H9 (cell line): Measurements from ENCODE around the gene ACSM2B. TPM values are rescaled to one million over a fixed set of nuclear protein-coding genes. Genes with fewer than 3 reads are reported as not detected.

ENCODE experiments used
- DNase-seq: peaks from one replicate; pipeline ENCODE4 v3.0.0-alpha.2; 2017
- H2AFZ ChIP-seq: one replicate; pipeline ENCODE4 v1.6.1; 2013; ENCODE audit warnings: mild to moderate bottlenecking, low read length, control low read depth, moderate library complexity
- H2AK5ac ChIP-seq: 2 replicates; pipeline ENCODE4 v1.6.1; 2013; ENCODE audit warnings: low read length, control low read depth, mixed read lengths; ENCODE audit not compliant: insufficient read length
- H2BK120ac ChIP-seq: one replicate; pipeline ENCODE4 v1.6.1; 2013; ENCODE audit warnings: low read depth, mild to moderate bottlenecking, low read length, control low read depth, inconsistent platforms; ENCODE audit not compliant: poor library complexity, severe bottlenecking
- H2BK12ac ChIP-seq: 2 replicates; pipeline ENCODE4 v1.6.1; 2013; ENCODE audit warnings: low read length, control low read depth, mixed read lengths, low read depth; ENCODE audit not compliant: insufficient read length
- H2BK15ac ChIP-seq: 2 replicates; pipeline ENCODE4 v1.6.1; 2013; ENCODE audit warnings: low read depth, low read length, control low read depth
- H2BK20ac ChIP-seq: one replicate; pipeline ENCODE4 v1.6.1; 2013; ENCODE audit warnings: low read depth, mild to moderate bottlenecking, low read length, control low read depth, inconsistent platforms; ENCODE audit not compliant: poor library complexity, severe bottlenecking
- H2BK5ac ChIP-seq: 2 replicates; pipeline ENCODE4 v1.6.1; 2013; ENCODE audit warnings: low read length, control low read depth, mixed read lengths; ENCODE audit not compliant: insufficient read length
- H3K14ac ChIP-seq: 2 replicates; pipeline ENCODE4 v1.6.1; 2013; ENCODE audit warnings: low read length, control low read depth; ENCODE audit not compliant: insufficient read depth
- H3K18ac ChIP-seq: 2 replicates; pipeline ENCODE4 v1.6.1; 2013; ENCODE audit warnings: low read depth, mild to moderate bottlenecking, mixed read lengths, low read length, control low read depth; ENCODE audit not compliant: insufficient read length
- H3K23ac ChIP-seq: 2 replicates; pipeline ENCODE4 v1.6.1; 2013; ENCODE audit warnings: low read length, control low read depth, mixed read lengths, low read depth; ENCODE audit not compliant: insufficient read length
- H3K23me2 ChIP-seq: 2 replicates; pipeline ENCODE4 v1.6.1; 2013; ENCODE audit warnings: low read depth, mild to moderate bottlenecking, mixed read lengths, low read length, control low read depth; ENCODE audit not compliant: insufficient read length, poor library complexity, severe bottlenecking
- H3K27ac ChIP-seq: 2 replicates; pipeline ENCODE4 v1.5.1; 2013; ENCODE audit warnings: low read length, control low read depth, mixed read lengths, low read depth; ENCODE audit not compliant: insufficient read length
- H3K27me3 ChIP-seq: 2 replicates; pipeline ENCODE4 v1.6.1; 2013; ENCODE audit warnings: low read length, control low read depth, inconsistent platforms; ENCODE audit not compliant: insufficient read depth
- H3K4ac ChIP-seq: 2 replicates; pipeline ENCODE4 v1.6.1; 2013; ENCODE audit warnings: low read depth, mild to moderate bottlenecking, control low read depth, inconsistent platforms, low read length, moderate library complexity
- H3K4me1 ChIP-seq: 2 replicates; pipeline ENCODE4 v1.6.1; 2013; ENCODE audit warnings: low read length, control low read depth, inconsistent platforms; ENCODE audit not compliant: insufficient read depth
- H3K4me2 ChIP-seq: 2 replicates; pipeline ENCODE4 v1.6.1; 2013; ENCODE audit warnings: low read length, control low read depth, mixed read lengths; ENCODE audit not compliant: insufficient read length, insufficient read depth
- H3K56ac ChIP-seq: 2 replicates; pipeline ENCODE4 v1.6.1; 2013; ENCODE audit warnings: low read depth, mild to moderate bottlenecking, mixed read lengths, low read length, control low read depth; ENCODE audit not compliant: insufficient read length
- H3K79me1 ChIP-seq: 2 replicates; pipeline ENCODE4 v1.6.1; 2013; ENCODE audit warnings: low read depth, mild to moderate bottlenecking, moderate library complexity, low read length, control low read depth, inconsistent platforms; ENCODE audit not compliant: insufficient read depth, poor library complexity, severe bottlenecking
- H3K79me2 ChIP-seq: 2 replicates; pipeline ENCODE4 v1.6.1; 2013; ENCODE audit warnings: low read length, control low read depth, inconsistent platforms; ENCODE audit not compliant: insufficient read depth
- H3K9ac ChIP-seq: 2 replicates; pipeline ENCODE4 v1.6.1; 2013; ENCODE audit warnings: low read length, control low read depth, mixed read lengths; ENCODE audit not compliant: insufficient read length; ENCODE audit errors: extremely low read depth
- H3K9me3 ChIP-seq: one replicate; pipeline ENCODE4 v1.6.1; 2013; ENCODE audit warnings: low read depth, low read length, inconsistent platforms; ENCODE audit not compliant: control insufficient read depth
- H3T11ph ChIP-seq: one replicate; pipeline ENCODE4 v1.6.1; 2013; ENCODE audit warnings: mild to moderate bottlenecking, low read length, control low read depth, inconsistent platforms
- H4K20me1 ChIP-seq: one replicate; pipeline ENCODE4 v1.6.1; 2013; ENCODE audit not compliant: control insufficient read depth, insufficient read length, insufficient read depth
- H4K5ac ChIP-seq: 2 replicates; pipeline ENCODE4 v1.6.1; 2013; ENCODE audit warnings: low read depth, mild to moderate bottlenecking, mixed read lengths, low read length, control low read depth; ENCODE audit not compliant: insufficient read length
- H4K8ac ChIP-seq: replicated peaks from 2 replicates; pipeline ENCODE4 v1.6.1; 2013; ENCODE audit warnings: low read length, control low read depth, mixed read lengths, low read depth; ENCODE audit not compliant: insufficient read length
- H4K91ac ChIP-seq: 2 replicates; pipeline ENCODE4 v1.6.1; 2013; ENCODE audit warnings: low read depth, mild to moderate bottlenecking, moderate library complexity, mixed read lengths, low read length, control low read depth; ENCODE audit not compliant: insufficient read length
- H3K27ac Mint-ChIP-seq, 3 experiments: 2 replicates in 2 of 3; 3 replicates in 1 of 3; pipeline ENCODE4 v1.8.0; 2020 to 2021; ENCODE audit warnings: mixed read lengths in 3 of 3, mild to moderate bottlenecking in 1 of 3, moderate library complexity in 1 of 3
- H3K27me3 Mint-ChIP-seq: 2 replicates; pipeline ENCODE4 v1.8.0; 2021; ENCODE audit warnings: low read depth, mild to moderate bottlenecking, moderate library complexity, mixed read lengths
- H3K36me3 Mint-ChIP-seq, 3 experiments: 2 replicates in 2 of 3; 3 replicates in 1 of 3; pipeline ENCODE4 v1.8.0; 2020 to 2021; ENCODE audit warnings: low read depth in 3 of 3, mixed read lengths in 3 of 3; ENCODE audit not compliant: insufficient read depth in 1 of 3
- H3K4me1 Mint-ChIP-seq, 2 experiments: 2 replicates each; pipeline ENCODE4 v1.8.0; 2020; ENCODE audit warnings: mixed read lengths in 2 of 2
- H3K4me3 Mint-ChIP-seq, 2 experiments: 2 replicates in 1 of 2; 3 replicates in 1 of 2; pipeline ENCODE4 v1.8.0; 2020 to 2021; ENCODE audit warnings: mild to moderate bottlenecking in 2 of 2, mixed read lengths in 2 of 2, moderate library complexity in 1 of 2
- H3K9me3 Mint-ChIP-seq, 2 experiments: 2 replicates in 1 of 2; 3 replicates in 1 of 2; pipeline ENCODE4 v1.8.0; 2020; ENCODE audit warnings: mild to moderate bottlenecking in 2 of 2, mixed read lengths in 2 of 2, moderate library complexity in 1 of 2
- WGBS: extraction: QIAGEN DNeasy Blood & Tissue Kit; methylation state at CpG from one replicate; pipeline ENCODE4 v1.1.7; 2013; ENCODE audit warnings: missing lambda C conversion rate, low lambda C conversion rate, mixed read lengths; ENCODE audit not compliant: insufficient read length; ENCODE audit errors: extremely low coverage; 5-methylcytosine and 5-hydroxymethylcytosine counted together
- total RNA-seq: library from RNA; stranded (reverse); gene quantifications from 2 replicates; pipeline ENCODE4 v1.2.1, GENCODE V29; 2021
- TF ChIP-seq, protein P1 (sequence below): fragments of 200-600 bp; sonication (generic); conservative IDR thresholded peaks from 3 replicates; pipeline ENCODE4 v1.8.0; 2021; ENCODE audit warnings: antibody characterized with exemption, mild to moderate bottlenecking

ACSM2B gene
- total RNA-seq, 1 experiment from 2014 or later = not detected

DNA sequence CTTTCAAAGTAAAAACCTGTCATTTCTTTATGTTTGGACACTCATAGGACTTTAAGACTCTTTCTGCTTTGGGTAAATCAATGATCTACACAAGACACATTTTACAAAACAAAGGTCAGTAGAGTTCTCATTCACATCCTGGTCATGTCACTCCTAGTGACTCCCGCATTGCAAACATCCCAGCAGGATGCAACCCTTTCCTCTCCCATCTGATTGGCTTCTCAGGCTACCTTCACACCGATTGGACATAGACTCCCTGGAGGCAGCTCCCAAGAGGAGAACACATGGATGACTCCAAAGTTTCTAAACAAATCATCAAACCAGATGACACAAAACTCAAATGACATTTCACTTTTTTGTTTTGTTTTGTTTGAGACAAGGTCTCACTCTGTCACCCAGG, 43.8 kb upstream of the ACSM2B start:
- H3K79me2 ChIP-seq = no peaks in the 10 kb centered on the region
- H2BK20ac ChIP-seq = no peak overlapping the region
- H3K4ac ChIP-seq = no peak overlapping the region
- H3K4me1 Mint-ChIP-seq = peaks cover 20 to 24% of the 10 kb centered on the region in 2 experiments
- no peak overlapping the region for H3K27ac ChIP-seq
- no peaks in the 10 kb centered on the region for H3K36me3 Mint-ChIP-seq
- H3K4me2 ChIP-seq = no peak overlapping the region
- H3K9me3 Mint-ChIP-seq = no peaks in the 10 kb centered on the region
- no peak overlapping the region for H4K8ac ChIP-seq
- H2BK5ac ChIP-seq = no peak overlapping the region
- H3K9me3 ChIP-seq = no peaks in the 10 kb centered on the region
- peak overlapping the region in 1 of 3 experiments; percentile 18; a peak in 1 of 7 replicates for H3K27ac Mint-ChIP-seq
- H3K23me2 ChIP-seq = no peaks in the 10 kb centered on the region
- no peak overlapping the region for H3K23ac ChIP-seq
- no peak overlapping the region for H2AFZ ChIP-seq
- H3K14ac ChIP-seq = no peak overlapping the region
- H4K20me1 ChIP-seq = no peaks in the 10 kb centered on the region
- peaks cover 3% of the 10 kb centered on the region; the same call in 1 of the 2 replicates for H3K4me1 ChIP-seq
- H2BK15ac ChIP-seq = no peak overlapping the region
- no peaks in the 10 kb centered on the region; the same call in 1 of the 2 replicates for H3K27me3 ChIP-seq
- no peaks in the 10 kb centered on the region; the same call in 1 of the 2 replicates for H3K27me3 Mint-ChIP-seq
- H3K18ac ChIP-seq = no peak overlapping the region
- H3K4me3 Mint-ChIP-seq = no peak overlapping the region
- no peak for DNase-seq
- H2AK5ac ChIP-seq = no peak overlapping the region
- TF ChIP-seq, protein P1, sequence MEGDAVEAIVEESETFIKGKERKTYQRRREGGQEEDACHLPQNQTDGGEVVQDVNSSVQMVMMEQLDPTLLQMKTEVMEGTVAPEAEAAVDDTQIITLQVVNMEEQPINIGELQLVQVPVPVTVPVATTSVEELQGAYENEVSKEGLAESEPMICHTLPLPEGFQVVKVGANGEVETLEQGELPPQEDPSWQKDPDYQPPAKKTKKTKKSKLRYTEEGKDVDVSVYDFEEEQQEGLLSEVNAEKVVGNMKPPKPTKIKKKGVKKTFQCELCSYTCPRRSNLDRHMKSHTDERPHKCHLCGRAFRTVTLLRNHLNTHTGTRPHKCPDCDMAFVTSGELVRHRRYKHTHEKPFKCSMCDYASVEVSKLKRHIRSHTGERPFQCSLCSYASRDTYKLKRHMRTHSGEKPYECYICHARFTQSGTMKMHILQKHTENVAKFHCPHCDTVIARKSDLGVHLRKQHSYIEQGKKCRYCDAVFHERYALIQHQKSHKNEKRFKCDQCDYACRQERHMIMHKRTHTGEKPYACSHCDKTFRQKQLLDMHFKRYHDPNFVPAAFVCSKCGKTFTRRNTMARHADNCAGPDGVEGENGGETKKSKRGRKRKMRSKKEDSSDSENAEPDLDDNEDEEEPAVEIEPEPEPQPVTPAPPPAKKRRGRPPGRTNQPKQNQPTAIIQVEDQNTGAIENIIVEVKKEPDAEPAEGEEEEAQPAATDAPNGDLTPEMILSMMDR = no peak
- H3T11ph ChIP-seq = no peak overlapping the region
- no peak overlapping the region for H4K91ac ChIP-seq
- WGBS = no CpG with 5 or more reads among the region's 2 CpGs
- H2BK120ac ChIP-seq = no peak overlapping the region
- H2BK12ac ChIP-seq = no peak overlapping the region
- no peak overlapping the region for H3K56ac ChIP-seq
- H4K5ac ChIP-seq = no peak overlapping the region
- H3K79me1 ChIP-seq = no peaks in the 10 kb centered on the region
- no peak overlapping the region for H3K9ac ChIP-seq
